22Rv1 (cell line): ENCODE measurements around the gene CDK12.
"Not testable (repeated sequence)": the region's sequence is repeated elsewhere in the genome, so short reads cannot be mapped to it uniquely, and the experiment has no call there.

ENCODE experiments used
- ZFX ChIP-seq: fragments of 450-650 bp; IDR thresholded peaks from 2 replicates; pipeline ENCODE4 v1.6.1; 2017; ENCODE audit warnings: antibody characterized with exemption, borderline replicate concordance
- TF ChIP-seq, protein P1 (sequence below): fragments of 450-650 bp; IDR thresholded peaks from 2 replicates; pipeline ENCODE4 v1.5.1; 2017; ENCODE audit warnings: mild to moderate bottlenecking

DNA sequence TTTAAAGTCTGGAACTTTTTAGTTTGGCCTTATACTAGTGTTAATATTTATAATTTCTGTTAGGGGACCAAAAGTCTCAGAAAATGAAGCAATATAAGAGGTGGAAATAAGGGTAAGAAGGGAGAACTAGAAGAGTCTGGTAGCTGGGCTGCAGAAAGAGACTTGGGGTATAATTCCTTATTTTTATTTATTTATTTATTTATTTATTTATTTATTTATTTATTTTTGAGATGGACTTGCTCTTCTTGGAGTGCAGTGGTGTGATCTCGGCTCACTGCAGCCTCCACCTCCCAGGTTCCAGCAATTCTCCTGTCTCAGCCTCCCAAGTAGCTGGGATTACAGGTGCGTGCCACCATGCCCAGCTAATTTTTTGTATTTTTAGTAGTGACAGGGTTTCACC lies 76.1 kb downstream of the CDK12 start:
- TF ChIP-seq, protein P1, sequence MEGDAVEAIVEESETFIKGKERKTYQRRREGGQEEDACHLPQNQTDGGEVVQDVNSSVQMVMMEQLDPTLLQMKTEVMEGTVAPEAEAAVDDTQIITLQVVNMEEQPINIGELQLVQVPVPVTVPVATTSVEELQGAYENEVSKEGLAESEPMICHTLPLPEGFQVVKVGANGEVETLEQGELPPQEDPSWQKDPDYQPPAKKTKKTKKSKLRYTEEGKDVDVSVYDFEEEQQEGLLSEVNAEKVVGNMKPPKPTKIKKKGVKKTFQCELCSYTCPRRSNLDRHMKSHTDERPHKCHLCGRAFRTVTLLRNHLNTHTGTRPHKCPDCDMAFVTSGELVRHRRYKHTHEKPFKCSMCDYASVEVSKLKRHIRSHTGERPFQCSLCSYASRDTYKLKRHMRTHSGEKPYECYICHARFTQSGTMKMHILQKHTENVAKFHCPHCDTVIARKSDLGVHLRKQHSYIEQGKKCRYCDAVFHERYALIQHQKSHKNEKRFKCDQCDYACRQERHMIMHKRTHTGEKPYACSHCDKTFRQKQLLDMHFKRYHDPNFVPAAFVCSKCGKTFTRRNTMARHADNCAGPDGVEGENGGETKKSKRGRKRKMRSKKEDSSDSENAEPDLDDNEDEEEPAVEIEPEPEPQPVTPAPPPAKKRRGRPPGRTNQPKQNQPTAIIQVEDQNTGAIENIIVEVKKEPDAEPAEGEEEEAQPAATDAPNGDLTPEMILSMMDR: not testable (repeated sequence)
- not testable (repeated sequence) for TF ChIP-seq ZFX
